NCI-H128 (cell line): ENCODE results near the gene RHBDL1.

Experiments used
- DNase-seq: peaks from one replicate; lab custom pipeline; 2025; ENCODE audit not compliant: unreplicated experiment; lab: John Stamatoyannopoulos, UW

The RHBDL1 gene

DNA sequence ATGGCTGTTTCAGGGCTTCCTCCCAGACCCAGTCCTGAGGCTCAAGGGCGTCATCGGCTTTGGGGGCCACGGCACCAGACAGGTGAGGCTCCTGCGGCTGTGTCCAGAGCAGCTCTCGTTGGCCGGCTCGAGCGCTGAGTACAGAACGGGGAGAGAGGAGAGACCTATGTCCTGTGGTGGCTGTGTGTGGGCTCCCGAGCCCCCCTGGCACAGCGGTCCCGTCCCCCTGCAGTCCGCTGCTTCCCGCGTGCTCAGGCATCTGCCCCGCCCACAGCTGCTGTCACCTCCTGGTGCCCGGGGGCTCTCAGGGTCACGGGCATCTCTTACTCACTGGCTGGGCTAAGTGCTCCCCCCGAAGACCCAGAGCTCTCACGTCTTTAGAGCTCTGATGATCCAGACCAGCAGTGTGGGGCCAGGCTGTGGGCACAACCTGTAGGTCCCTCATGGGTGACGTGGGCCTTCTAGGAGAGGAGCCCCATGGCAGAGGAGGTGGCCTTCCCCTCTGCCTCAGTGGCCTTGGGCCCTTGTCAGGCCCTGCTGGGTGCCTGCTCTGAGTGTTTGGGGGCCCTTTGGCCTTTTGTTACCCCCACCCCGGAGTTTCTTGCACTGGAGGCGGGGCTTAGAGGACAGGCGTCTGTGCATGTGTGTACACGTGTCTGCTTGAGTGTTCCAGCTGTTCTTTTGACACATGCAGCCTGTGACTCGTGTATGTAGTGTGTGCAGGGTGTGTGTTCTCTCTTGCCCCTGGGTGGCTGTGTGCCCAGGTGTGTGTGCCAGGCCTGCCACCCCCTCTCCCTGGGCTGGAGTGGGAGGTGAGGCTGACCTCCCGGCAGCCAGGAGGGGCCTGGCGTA, 22.8 kb upstream of the RHBDL1 start:
- DNase-seq: no peak

DNA sequence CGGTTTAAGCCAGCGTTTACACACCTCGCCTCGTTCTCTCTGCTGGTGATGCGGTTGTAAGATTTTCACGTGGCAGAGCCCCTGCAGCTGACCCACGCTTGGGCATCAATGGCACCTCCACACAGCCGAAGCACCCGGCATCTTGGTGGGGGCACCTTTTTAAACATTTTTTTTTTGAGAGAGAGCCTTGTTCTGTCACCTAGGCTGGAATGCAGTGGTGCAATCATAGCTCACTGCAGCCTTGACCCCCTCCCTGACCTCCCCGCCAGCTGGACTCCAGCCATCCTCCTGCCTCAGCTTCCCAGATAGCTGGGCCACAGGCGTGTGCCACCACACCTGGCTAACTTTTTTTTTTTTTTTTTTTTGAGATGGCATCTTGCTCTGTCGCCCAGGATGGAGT, 21.4 kb upstream of the RHBDL1 start:
- no peak for DNase-seq

DNA sequence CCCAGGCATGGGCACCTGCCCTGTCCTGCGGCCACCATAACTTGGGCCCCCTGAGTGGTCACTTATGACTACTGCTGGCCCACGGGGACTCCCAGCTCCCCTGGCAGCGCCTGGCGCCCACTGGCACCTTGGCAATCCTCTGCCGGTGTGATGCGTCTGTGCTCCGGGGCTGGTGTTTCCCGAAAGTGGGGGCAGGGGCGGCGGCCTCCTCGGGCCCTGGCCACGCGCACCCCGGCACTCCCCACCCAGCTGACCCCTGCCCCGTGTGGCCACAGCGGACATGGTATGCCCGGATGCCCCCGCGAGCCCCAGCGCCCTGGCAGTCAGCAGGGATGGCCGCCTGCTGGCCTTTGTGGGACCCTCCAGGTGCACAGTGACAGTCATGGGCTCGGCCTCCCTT, 18.0 kb upstream of the RHBDL1 start:
- DNase-seq: no peak

DNA sequence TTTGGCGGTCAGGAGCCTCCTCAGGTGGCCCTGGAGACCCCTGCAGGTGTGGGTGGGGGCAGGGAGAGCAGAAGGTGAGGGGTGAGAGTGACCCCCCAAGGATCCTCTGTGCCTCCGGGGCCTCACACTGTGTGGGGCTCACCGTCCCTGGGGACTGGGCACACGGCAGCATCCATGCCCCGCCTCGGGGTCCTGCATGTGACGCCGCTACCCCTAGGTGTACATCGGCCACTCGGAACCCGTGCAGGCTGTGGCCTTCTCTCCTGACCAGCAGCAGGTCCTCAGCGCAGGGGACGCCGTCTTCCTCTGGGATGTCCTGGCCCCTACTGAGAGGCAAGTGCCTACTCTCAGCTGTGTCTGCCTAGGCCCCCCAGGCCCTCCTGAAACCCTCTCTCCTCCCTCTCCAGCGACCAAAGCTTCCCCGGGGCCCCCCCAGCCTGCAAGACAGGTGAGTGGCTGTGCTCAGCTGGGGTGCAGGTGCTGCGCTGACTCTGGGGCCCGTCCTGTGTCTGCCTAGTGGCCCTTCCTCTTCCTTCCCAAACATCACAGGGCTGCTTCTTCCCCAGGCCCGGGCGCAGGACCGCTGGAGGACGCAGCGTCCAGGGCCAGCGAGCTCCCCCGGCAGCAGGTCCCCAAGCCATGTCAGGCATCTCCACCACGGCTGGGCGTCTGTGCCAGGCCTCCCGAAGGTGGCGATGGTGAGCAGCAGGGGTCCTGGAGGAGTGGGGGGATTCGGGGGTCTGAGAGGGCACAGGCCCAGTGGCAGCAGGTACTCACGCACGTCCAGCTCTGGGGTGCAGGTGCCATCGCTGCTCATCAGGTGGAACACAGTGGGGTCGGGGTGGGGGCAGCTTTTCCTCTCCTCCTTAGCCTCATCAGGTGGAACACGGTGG, 16.5 kb upstream of the RHBDL1 start:
- DNase-seq: no peak

DNA sequence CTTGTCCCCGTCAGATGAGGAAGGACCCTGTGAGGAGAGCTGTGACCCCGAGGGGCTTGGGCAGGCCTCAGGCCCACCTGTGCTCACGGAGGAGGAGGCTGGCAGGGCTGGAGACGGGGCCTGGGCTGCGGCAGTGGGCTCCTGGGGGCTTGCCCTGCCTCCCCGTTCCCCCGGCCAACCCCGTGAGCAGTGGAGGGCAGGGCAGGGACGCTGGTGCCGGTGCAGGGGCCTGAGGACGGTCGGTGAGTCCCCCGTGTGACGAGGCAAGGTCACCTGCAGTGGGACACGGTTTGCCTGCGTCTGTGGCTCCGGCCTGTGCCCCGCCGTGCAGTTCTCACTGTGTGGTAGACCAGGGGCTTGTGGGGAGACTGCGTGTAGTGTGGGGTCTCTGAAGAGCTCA, 15.9 kb upstream of the RHBDL1 start:
- no peak for DNase-seq

DNA sequence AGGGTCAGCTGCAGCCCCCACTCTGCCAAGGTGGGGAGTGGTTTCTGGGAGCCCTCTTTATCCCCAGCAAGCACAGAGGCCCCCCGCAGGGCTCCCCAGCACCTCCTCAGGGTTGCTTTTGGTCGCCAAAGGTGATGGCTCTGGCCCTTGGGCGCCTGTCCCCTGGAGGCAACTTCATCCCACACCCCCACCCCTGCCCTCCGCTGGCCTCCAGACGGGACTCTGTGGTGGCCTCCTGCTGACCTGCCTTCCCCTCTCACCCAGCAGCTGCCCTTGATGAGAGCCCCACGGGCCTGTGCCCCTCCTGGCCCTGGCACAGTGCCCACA, 15.4 kb upstream of the RHBDL1 start:
- DNase-seq: no peak

DNA sequence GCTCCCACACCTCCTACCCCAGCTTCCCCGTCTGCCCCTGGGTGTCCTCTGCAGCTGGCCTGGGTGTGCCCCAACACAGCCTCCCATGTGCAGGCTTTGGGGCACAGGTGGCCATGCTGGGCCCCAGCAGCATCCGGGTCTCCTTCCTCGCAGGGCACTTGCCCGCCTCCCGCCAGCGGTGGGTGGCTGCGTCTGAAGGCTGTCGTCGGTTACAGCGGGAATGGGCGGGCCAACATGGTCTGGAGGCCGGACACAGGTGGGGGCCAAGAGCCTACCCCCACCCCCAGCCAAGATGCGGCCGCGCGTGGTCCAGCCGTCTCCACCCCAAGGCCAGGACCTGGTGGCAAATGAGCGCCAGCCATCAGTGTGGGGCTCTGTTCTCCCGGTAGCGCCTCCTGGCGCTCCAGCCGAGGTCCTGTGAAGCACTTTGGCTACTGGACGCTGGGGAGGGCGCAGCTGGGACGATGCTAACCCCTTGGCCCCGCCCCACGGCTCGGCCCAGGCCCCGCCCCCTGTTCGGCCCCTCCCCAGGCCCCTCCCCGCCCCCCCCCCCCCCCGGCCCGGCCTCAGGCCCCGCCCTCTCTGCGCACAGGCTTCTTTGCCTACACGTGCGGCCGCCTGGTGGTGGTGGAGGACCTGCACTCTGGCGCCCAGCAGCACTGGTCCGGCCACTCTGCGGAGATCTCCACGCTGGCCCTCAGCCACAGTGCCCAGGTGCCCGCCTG, 14.8 kb upstream of the RHBDL1 start:
- DNase-seq: no peak

DNA sequence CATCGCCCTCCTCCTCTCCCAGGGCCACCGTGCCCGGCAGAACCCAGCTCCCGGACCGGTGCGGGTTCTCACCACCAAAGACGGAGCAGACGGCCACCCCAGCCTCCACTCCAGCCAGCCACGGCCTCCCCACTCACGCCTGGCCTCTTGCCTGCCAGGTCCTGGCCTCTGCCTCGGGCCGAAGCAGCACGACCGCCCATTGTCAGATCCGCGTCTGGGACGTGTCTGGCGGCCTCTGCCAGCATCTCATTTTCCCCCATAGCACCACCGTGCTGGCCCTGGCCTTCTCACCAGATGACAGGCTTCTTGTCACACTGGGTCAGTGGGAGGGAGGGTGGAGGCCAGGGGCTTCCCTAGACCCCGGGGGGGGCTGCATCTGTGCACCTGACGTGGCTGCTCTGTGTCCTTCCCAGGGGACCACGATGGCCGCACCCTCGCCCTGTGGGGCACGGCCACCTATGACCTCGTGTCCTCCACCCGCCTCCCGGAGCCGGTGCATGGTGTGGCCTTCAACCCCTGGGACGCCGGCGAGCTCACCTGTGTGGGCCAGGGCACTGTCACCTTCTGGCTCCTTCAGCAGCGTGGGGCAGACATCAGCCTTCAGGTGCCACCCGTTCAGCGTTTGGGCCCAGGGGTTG, 14.2 kb upstream of the RHBDL1 start:
- no peak for DNase-seq

DNA sequence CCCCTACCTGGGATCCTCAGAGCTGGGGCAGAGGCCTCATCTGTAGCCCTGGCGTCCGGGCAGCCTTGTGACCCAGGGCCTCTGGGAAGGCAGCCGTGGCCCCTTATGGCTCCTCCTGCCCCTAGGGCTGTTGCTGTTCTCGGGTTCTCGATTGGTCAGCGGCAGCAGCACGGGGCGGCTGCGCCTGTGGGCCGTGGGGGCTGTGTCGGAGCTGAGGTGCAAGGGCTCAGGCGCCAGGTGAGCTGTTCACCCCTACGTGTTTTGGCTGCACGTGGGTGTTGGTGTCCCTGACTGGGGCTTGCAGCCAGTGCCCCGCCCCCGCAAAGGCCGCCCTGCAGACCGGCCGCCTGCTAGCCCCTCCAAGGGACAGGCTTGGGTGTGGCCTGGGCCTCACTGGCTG, 13.4 kb upstream of the RHBDL1 start:
- no peak for DNase-seq

DNA sequence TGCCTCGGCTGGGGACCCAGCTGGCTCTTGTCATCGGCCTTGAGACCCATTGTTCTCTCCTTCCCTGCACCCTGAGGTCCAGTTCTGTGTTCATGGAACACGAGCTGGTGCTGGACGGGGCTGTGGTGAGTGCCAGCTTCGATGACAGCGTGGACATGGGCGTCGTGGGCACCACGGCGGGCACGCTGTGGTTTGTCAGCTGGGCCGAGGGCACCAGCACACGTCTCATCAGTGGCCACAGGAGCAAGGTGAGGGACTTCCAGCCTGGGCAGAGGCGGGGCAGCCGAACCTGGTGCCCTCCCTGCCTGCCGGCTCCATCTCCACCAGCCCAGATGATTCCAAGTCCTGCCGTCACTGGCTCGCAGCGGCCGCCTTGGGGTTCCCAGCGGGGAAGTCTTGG, 12.9 kb upstream of the RHBDL1 start:
- DNase-seq: no peak

DNA sequence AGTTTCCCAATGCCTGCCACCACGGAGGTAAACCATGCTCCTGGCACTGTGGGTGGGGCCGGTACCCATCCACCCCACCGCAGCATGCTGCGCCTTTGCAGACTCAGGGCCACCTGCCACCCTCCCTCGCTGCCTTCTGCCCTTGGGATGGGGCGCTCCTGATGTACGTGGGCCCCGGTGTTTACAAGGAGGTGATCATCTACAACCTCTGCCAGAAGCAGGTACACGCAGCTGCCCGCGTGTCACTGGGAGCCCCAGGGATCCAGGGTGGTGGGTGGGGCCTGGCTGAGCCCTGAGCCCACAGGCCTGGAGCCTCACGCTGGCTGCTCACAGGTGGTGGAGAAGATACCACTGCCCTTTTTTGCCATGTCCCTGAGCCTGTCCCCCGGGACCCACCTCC, 8.9 kb upstream of the RHBDL1 start:
- no peak for DNase-seq

DNA sequence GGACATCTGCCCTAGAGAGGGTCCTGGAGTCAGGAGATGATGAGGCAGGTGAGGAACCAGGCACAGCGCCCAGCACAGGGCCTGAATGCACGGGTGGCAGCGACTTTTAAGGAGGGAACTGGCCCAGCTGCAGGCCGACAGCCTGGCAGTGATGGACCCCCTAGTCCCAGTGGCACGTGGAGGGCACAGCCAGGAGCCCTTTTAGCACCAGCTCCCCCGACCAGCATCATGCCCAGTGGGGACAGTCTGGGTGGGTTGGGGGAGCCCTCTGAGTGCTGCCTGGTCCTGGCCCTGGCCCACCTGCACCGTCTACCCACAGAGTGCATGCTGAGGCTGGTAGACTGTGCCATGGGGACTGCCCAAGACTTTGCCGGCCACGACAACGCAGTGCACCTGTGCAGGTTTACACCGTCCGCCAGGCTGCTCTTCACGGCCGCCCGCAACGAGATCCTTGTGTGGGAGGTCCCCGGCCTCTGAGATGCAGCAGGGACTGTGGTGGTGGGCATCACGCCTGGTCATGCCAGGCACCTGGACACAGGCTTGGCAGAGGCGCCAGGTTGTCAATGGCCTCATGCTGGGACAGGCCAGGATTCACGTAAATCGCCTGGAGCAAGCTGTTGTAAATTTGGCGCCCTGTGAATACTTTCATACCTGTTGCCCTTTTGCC, 8.2 kb upstream of the RHBDL1 start:
- no peak for DNase-seq

DNA sequence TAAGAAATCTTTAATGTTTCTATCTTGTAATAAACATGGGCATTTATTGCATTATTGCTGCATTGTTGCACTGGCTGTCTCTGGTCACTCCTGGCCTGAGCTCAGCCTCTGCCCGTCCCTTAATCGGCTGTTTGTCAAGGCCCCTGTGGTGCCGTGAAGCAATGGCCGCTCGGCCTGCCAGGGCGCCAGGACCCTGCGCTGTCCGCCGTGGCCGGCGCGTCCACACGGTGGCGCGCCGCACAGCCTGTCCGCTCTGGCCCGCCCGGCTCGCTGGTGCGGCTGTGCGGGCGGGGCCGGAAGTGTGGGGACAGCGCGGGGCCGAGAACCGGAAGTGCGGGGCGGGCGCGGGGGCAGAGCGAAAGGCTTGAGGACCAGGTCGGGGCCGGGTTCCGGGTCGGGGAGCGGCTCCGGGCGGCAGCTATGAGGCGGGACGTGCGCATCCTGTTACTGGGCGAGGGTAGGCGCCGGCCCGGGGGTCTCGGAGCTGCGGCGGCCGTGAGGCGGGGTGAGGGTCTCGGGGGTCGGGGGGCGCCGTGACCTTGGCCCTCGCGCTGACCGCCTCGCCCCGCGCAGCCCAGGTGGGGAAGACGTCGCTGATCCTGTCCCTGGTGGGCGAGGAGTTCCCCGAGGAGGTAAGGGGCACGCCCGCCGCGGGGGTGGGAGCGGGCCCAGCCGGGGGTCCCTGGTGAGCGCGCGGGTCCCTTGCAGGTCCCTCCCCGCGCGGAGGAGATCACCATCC, 7.5 kb upstream of the RHBDL1 start, which contains the start of gene RHOT2:
RHOT2 (plus strand) TSS at position 353 of the 739 bp plus-strand sequence; CDS start at position 421, 68 bp downstream.
- peak; percentile 75 for DNase-seq

DNA sequence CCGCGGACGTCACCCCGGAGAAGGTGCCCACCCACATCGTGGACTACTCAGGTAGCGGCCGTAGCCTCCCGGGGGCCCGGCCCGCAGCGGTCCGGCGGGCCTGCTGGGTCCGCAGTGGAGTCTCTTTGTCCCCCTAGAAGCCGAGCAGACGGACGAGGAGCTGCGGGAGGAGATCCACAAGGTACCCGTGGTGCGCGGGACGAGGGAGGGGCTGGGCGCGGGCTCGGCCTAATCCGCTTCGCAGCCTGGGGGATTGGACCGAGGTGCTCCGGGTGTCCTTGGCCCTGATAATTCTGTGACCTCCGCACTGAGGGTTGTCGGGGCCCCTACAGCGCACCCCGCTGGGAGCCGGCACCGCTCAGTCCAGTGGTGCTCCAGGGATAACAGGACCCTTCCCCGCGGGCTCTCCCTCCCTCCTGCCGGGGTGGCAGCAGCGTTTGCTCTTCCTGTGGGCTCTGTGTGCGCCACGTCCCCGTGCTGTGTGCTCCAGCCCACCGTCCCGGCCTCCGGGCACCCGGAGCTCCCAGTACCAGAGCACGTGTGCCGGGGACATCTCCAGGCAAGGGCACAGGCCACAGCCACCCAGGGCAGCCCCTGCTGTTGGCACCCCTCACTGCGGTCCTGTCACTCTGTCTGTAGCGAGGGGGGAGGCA, 6.8 kb upstream of the RHBDL1 start:
- DNase-seq: no peak

DNA sequence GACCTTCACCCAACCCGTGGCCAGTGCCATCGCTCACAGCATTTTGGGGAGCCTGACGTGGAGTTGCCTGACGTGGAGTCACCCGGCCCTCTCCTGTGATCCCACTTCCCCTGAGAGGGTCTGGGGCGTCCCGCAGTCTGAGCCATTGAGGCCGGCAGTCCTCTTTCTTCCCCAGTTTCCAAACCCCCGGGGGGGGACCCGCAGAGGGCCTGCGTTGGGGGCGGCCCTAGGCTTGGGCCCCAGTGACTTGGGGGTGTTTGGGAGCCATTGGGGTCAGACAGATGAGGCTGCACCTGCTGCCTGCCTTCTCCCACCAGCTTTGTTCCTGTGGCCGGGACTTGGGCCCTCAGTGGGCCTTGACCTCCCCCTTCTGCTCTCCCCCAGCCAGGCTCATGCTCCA, 5.8 kb upstream of the RHBDL1 start:
- no peak for DNase-seq

DNA sequence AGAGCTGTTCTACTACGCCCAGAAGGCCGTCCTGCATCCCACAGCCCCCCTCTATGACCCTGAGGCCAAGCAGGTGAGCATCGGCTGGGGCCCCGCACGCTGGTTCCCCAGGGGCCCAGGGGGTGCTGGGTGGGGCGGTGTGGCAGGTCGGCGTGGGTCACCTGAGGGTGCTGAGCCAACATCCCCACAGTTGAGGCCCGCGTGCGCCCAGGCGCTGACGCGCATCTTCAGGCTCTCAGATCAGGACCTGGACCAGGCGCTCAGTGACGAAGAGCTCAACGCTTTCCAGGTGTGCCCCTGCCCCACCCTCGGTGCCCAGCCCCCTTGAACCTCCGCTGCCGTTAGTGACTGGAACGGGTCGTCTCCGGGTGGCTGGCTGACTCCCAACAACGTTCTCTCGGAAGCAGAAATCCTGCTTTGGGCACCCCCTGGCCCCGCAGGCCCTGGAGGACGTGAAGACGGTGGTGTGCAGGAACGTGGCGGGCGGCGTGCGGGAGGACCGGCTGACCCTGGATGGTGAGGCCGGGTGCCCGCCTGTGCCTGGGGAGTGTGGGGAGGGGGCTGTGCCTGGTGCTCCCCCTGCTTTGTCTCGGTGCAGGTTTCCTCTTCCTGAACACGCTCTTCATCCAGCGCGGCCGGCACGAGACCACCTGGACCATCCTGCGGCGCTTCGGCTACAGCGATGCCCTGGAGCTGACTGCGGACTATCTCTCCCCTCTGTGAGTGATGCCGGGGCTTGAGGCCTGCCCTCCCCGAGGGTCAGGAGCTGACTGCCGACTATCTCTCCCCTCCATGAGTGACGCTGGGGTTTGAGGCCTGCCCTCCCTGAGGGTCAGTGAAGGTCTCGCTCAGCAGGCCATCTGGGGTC, 4.8 kb upstream of the RHBDL1 start:
- no peak for DNase-seq

DNA sequence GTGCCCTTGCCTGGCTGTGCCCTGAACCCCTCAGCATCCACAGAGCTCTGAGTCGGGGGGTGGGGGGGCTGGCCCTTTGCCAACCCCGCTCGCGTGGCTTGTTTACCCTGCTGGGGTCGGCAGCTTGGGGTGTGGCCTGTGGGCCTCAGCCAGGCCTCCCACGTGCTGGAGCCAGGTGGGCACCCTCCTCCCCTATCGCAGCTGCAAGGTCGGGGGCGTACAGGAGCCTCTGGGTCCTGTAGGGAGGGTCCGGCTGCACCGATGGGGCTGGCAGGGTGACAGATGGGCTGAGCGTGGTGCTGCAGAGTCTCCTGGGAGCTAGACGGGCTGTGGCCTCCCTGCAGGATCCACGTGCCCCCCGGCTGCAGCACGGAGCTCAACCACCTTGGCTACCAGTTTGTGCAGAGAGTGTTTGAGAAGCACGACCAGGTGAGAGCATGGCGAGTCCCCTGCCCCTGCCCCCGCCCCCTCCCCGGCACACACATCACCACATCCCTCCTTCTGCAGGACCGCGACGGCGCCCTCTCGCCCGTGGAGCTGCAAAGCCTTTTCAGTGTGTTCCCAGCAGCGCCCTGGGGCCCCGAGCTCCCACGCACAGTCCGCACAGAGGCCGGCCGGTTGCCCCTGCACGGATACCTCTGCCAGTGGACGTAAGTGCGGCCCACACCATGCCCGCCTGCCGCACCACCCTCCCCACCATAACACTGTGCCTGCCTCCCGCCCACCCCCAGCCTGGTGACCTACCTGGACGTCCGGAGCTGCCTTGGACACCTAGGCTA, 3.9 kb upstream of the RHBDL1 start:
- no peak for DNase-seq

DNA sequence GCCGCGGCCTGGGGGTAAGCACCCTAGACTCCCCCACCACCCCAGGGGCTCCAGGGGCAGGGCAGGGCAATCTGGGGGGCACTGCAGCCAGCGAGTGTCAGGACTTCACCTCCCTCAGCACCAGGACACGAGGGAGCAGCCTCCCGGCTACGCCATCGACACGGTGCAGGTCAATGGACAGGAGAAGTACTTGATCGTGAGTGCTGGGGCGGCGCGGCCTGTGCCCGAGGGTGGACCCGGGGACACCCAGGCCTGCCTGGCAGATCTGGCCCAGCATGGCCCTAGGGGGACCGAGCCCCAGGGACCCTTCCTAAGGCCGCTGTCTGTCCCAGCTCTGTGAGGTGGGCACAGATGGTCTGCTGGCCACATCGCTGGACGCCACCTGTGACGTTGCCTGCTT, 3.1 kb upstream of the RHBDL1 start:
- DNase-seq: no peak
